Gastroesophageal sphincter (tissue), 3 donors: ENCODE measurements around the gene HEPN1.

Source experiments
- CTCF ChIP-seq, 4 experiments: fragments of 200-600 bp in 2 of 4; fragments of 450-650 bp in 2 of 4; sonication (generic) in 1 of 4; IDR thresholded peaks; one replicate each; pipeline ENCODE4 v1.5.1; 2017 to 2019; ENCODE audit warnings: antibody characterized with exemption in 4 of 4, mild to moderate bottlenecking in 2 of 4, moderate library complexity in 2 of 4
- POLR2AphosphoS5 ChIP-seq: sonication (generic); formaldehyde crosslinking; IDR thresholded peaks from one replicate; pipeline ENCODE4 v1.6.1; 2017; ENCODE audit warnings: antibody characterized with exemption

- no peak for TF ChIP-seq CTCF (IDR thresholded peaks at IDR 0.05)
- no peak for TF ChIP-seq POLR2AphosphoS5
Observed at GRCh38 chr11:124915541-124916369, 3.3 kb upstream of the HEPN1 start.
